ENCODE results near the gene ASB7.

The ASB7 gene

DNA sequence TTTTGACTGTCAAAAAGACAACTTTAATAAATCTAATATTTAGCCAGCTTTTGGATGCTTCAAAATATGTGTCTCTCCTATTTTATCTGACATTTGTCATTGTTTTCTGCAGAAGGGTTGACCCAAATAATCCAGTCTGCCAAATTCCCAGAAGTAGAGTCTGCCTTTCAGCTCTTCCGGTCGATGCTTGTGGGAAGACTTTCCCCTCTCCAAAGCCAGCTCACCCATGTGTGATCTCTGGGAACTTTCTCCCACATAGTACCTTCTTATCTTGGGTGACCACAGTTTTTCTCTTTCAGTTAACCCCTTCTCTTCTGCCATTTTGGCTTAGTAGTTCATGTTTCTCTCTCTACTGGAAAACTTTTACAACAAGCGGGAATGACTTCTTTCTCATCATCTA is 94.1 kb downstream of the ASB7 start:
- Histone ChIP-seq H3K9ac (ENCODE audit: low read length) (no peak overlapping the region), H3K79me2 (ENCODE audit: low read length) (no peaks in the 10 kb centered on the region), H3K27me3 (replicated peaks; ENCODE audit: insufficient read depth, low read length) (no peaks in the 10 kb centered on the region), H3F3A (ENCODE audit: insufficient read depth, low read length) (no peaks in the 10 kb centered on the region), H3K4me2 (ENCODE audit: low read depth, low read length) (no peak overlapping the region), H3K4me3 (ENCODE audit: low read length) (no peak overlapping the region), H3K27ac (ENCODE audit: low read length) (no peak overlapping the region), H2AFZ (ENCODE audit: low read length) (no peak overlapping the region), H3K36me3 (replicated peaks; ENCODE audit: insufficient read depth, low read length) (no peaks in the 10 kb centered on the region), H3K9me3 (replicated peaks; ENCODE audit: insufficient read depth, low read length) (no peaks in the 10 kb centered on the region), H3K4me1 (ENCODE audit: low read length) (no peaks in the 10 kb centered on the region), H3K9me2 (replicated peaks; ENCODE audit: insufficient read depth, low read length) (no peaks in the 10 kb centered on the region), H4K20me1 (ENCODE audit: insufficient read depth, low read length) (no peaks in the 10 kb centered on the region)
- no peak for DNase-seq
- TF ChIP-seq EZH2 (optimal IDR thresholded peaks at IDR 0.05; ENCODE audit: low read depth, low read length) (no peak), EZH2phosphoT487 (IDR thresholded peaks at IDR 0.05; ENCODE audit: low read length) (no peak)
- TF ChIP-seq, protein P1, sequence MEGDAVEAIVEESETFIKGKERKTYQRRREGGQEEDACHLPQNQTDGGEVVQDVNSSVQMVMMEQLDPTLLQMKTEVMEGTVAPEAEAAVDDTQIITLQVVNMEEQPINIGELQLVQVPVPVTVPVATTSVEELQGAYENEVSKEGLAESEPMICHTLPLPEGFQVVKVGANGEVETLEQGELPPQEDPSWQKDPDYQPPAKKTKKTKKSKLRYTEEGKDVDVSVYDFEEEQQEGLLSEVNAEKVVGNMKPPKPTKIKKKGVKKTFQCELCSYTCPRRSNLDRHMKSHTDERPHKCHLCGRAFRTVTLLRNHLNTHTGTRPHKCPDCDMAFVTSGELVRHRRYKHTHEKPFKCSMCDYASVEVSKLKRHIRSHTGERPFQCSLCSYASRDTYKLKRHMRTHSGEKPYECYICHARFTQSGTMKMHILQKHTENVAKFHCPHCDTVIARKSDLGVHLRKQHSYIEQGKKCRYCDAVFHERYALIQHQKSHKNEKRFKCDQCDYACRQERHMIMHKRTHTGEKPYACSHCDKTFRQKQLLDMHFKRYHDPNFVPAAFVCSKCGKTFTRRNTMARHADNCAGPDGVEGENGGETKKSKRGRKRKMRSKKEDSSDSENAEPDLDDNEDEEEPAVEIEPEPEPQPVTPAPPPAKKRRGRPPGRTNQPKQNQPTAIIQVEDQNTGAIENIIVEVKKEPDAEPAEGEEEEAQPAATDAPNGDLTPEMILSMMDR (IDR thresholded peaks at IDR 0.05; ENCODE audit: low read length) = no peak
